Panc1 (cell line): ENCODE data around the gene STUB1. TPM values are rescaled to one million over a fixed set of nuclear protein-coding genes. Genes with fewer than 3 reads are reported as not detected.

ENCODE experiments used
- ATAC-seq: fragments of 200-7000 bp; cut with Tn5 transposase; 2 replicates; pipeline ENCODE4 v1.9.1; 2020; ENCODE audit warnings: mild to moderate bottlenecking, moderate library complexity
- BruUV-seq: library from RNA; stranded (reverse); fragments of 400-500 nt; replicated peaks from 2 replicates; lab custom pipeline; 2021; lab: Mats Ljungman, UMichigan
- CTCF ChIA-PET: fragments of 300-600 bp; sonication (Branson Sonifier 250); formaldehyde crosslinking; loops from one replicate; lab custom pipeline; 2022; ENCODE audit warnings: antibody characterized with exemption; lab: Charles Lee
- POLR2A ChIA-PET: fragments of 300-600 bp; sonication (Branson Sonifier 250); formaldehyde crosslinking; loops from one replicate; lab custom pipeline; 2022; ENCODE audit warnings: antibody characterized with exemption; lab: Charles Lee
- DNase-seq: peaks from one replicate; pipeline ENCODE4 v3.0.0-alpha.2; 2010; ENCODE audit warnings: low read depth, low spot score
- H3K27ac ChIP-seq: 2 replicates; pipeline ENCODE4 v1.5.1; 2011; ENCODE audit warnings: mild to moderate bottlenecking, low read length, inconsistent platforms
- H3K27me3 ChIP-seq: fragments of 200-500 bp; sonication (Bioruptor generic); 2 replicates; pipeline ENCODE4 v1.6.0; 2014; ENCODE audit warnings: low read length, inconsistent platforms; ENCODE audit not compliant: control insufficient read depth, insufficient read depth
- H3K36me3 ChIP-seq: fragments of 200-500 bp; sonication (Bioruptor generic); 2 replicates; pipeline ENCODE4 v1.5.1; 2014; ENCODE audit warnings: inconsistent platforms, mild to moderate bottlenecking, low read length, moderate library complexity; ENCODE audit not compliant: control insufficient read depth, insufficient read depth
- H3K4me1 ChIP-seq: 2 replicates; pipeline ENCODE4 v1.5.1; 2011; ENCODE audit warnings: inconsistent platforms, mild to moderate bottlenecking, low read length, moderate library complexity; ENCODE audit not compliant: control insufficient read depth, insufficient read depth
- H3K4me3 ChIP-seq, 2 experiments: 2 replicates each; pipeline ENCODE4 v1.5.1; 2011 to 2012; ENCODE audit warnings: low read depth in 2 of 2, low read length in 2 of 2, mild to moderate bottlenecking in 2 of 2, inconsistent platforms in 1 of 2, moderate library complexity in 1 of 2
- H3K9me3 ChIP-seq: fragments of 200-500 bp; sonication (Bioruptor generic); 2 replicates; pipeline ENCODE4 v1.5.1; 2014; ENCODE audit warnings: low read depth, mild to moderate bottlenecking, inconsistent platforms, low read length, moderate library complexity; ENCODE audit not compliant: control insufficient read depth, insufficient read depth
- CTCF ChIP-seq: fragments of 450-650 bp; IDR thresholded peaks from 2 replicates; pipeline ENCODE4 v1.5.1; 2017; ENCODE audit warnings: mild to moderate bottlenecking
- POLR2AphosphoS5 ChIP-seq: IDR thresholded peaks from 2 replicates; pipeline ENCODE4 v1.6.1; 2012; ENCODE audit warnings: mild to moderate bottlenecking, low read depth, low read length, moderate library complexity
- REST ChIP-seq, 2 experiments: IDR thresholded peaks; 2 replicates each; pipeline ENCODE4 v1.6.1; 2011 to 2012; ENCODE audit warnings: low read depth in 2 of 2, control low read depth in 1 of 2, low read length in 1 of 2, mild to moderate bottlenecking in 1 of 2, moderate library complexity in 1 of 2; ENCODE audit not compliant: insufficient read depth in 1 of 2
- SIN3A ChIP-seq: IDR thresholded peaks from 2 replicates; pipeline ENCODE4 v1.6.1; 2012; ENCODE audit warnings: low read depth, mild to moderate bottlenecking, low read length, moderate library complexity, borderline replicate concordance; ENCODE audit not compliant: insufficient read depth
- TCF7L2 ChIP-seq: IDR thresholded peaks from 2 replicates; pipeline ENCODE4 v1.6.1; 2011; ENCODE audit warnings: mild to moderate bottlenecking, low read depth, low read length, inconsistent platforms
- in situ Hi-C: cut with HindIII; loops from 2 replicates; pipeline ENCODE4 v1.10.0; 2016; ENCODE audit warnings: low sequenced_read_pairs, low pct_unique_long_range_greater_than_20kb
- intact Hi-C: fragments of 100-400 bp; cut with micrococcal nuclease; formaldehyde crosslinking; loops from one replicate; pipeline ENCODE4 v1.10.0; 2022; ENCODE audit not compliant: unreplicated experiment
- total RNA-seq: library from RNA; stranded (reverse); gene quantifications from one replicate; pipeline ENCODE4 v1.2.1, GENCODE V29; 2021; ENCODE audit not compliant: unreplicated experiment

The STUB1 gene
- total RNA-seq, 1 experiment from 2014 or later, result 217 TPM

DNA sequence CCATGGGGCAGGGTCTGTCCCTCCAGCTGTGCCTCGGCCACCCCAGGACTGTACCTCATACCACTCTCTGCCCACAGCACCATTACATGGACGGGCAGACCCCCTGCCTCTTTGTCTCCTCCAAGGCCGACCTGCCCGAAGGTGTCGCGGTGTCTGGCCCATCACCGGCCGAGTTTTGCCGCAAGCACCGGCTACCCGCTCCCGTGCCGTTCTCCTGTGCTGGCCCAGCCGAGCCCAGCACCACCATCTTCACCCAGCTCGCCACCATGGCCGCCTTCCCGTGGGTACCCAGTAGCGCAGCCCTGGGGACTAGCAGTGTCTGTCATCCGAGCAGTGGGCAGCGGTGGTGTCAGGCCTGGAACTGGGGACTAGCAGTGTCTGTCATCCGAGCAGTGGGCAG, 7.4 kb upstream of the STUB1 start:
- H3K27ac ChIP-seq, result no peak overlapping the region

GRCh38 chr16:673399-673991, 6.7 kb upstream of the STUB1 start:
- intact Hi-C loops (no loop called here), in situ Hi-C loops (no loop called here)
- DNase-seq, result no peak
- CTCF ChIA-PET, result no interaction called here
- H3K36me3 ChIP-seq, result peaks cover 3% of the 10 kb centered on the region; the same call in 1 of the 2 replicates
- no peaks in the 10 kb centered on the region for H3K27me3 ChIP-seq
- POLR2A ChIA-PET, result no interaction called here
- ATAC-seq, result no peak
- H3K4me1 ChIP-seq, result peaks cover 28% of the 10 kb centered on the region
- H3K27ac ChIP-seq, result no peak overlapping the region
- TSS peak; percentile 50 for BruUV-seq
- no peak for TF ChIP-seq TCF7L2
- TF ChIP-seq CTCF, result no peak
- TF ChIP-seq REST (IDR thresholded peaks at IDR 0.05; ENCODE audit: insufficient read depth in 1 of 2, low read depth in 2 of 2, low read length in 1 of 2), result no peak
- no peak for TF ChIP-seq POLR2AphosphoS5
- TF ChIP-seq SIN3A, result no peak
- H3K9me3 ChIP-seq, result no peaks in the 10 kb centered on the region
- H3K4me3 ChIP-seq, result no peak overlapping the region

More for the DNA sequence above, 7.4 kb upstream of the STUB1 start:
- H3K4me3 ChIP-seq, result no peak overlapping the region
- peaks cover 28% of the 10 kb centered on the region for H3K4me1 ChIP-seq
- ChIA-PET POLR2A (no interaction called here), CTCF (no interaction called here)
- DNase-seq (no peak), ATAC-seq (no peak)
- no peaks in the 10 kb centered on the region for H3K9me3 ChIP-seq
- H3K36me3 ChIP-seq, result peaks cover 3% of the 10 kb centered on the region; the same call in 1 of the 2 replicates
- in situ Hi-C loops, result no loop called here
- BruUV-seq, result no TSS peak
- TF ChIP-seq CTCF (no peak), SIN3A (no peak), POLR2AphosphoS5 (no peak), TCF7L2 (no peak), REST (IDR thresholded peaks at IDR 0.05; ENCODE audit: insufficient read depth in 1 of 2, low read depth in 2 of 2, low read length in 1 of 2) (no peak)
- no peaks in the 10 kb centered on the region for H3K27me3 ChIP-seq
- intact Hi-C loops, result no loop called here
